Stimulated activated CD8-positive, alpha-beta memory T cell treated with anti-CD3 and anti-CD28 coated beads, Interleukin-2, amount 100 ng/mL, for 48 hours (primary cell): Measurements from ENCODE around the gene PDPK1.
A peak's percentile ranks its signal among the peaks of the same experiment; 100 is the strongest.
"Not testable (repeated sequence)": the region's sequence is repeated elsewhere in the genome, so short reads cannot be mapped to it uniquely, and the experiment has no call there.

ENCODE experiments used
- DNase-seq, 2 donors: peaks; one replicate each; pipeline ENCODE4 v3.0.0-alpha.2; 2020; ENCODE audit warnings: low read depth in 2 of 2

Gene PDPK1

DNA sequence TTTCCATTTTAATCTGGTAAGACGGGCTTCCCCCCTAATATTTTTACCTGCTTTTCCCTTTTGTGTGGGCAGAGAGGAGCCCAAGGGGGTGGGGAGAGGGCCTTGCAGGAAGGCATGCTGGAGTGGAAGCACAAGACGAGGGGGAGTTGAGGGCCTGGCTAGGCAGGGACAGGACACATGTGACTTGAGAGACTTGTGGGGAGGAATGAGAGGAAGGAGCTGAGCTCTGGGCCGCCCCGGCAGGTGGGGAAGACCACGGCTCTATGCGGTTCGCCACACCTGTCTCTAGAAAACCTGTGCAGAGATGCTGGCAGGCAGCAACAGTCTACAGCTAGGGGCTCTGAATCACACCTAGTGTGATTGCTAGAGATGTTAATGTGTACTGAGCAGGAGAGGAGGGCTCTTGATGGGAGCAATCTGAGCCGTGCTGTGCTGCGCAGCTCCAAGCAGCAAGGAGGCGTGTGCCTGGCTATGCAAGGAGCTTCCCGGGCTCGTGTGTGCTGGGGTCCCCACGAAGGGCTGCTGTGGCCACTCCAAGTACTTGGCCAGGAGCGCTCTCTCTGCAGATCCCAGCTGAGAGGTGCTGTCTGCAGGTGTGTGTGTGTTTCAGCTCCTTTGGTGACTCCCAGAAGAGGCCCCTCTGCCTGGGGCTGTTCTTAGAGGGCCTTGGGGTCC is 50.2 kb downstream of the PDPK1 start:
- no peak for DNase-seq

- no peak for DNase-seq
Observed at GRCh38 chr16:2591476-2592240, 53.8 kb downstream of the PDPK1 start.

GRCh38 chr16:2592786-2593185 is 55.0 kb downstream of the PDPK1 start:
- DNase-seq, result no peak

GRCh38 chr16:2595393-2596205 is 57.8 kb downstream of the PDPK1 start:
- DNase-seq, result no peak

- no peak for DNase-seq
Observed at GRCh38 chr16:2596747-2597559, 59.1 kb downstream of the PDPK1 start.

DNA sequence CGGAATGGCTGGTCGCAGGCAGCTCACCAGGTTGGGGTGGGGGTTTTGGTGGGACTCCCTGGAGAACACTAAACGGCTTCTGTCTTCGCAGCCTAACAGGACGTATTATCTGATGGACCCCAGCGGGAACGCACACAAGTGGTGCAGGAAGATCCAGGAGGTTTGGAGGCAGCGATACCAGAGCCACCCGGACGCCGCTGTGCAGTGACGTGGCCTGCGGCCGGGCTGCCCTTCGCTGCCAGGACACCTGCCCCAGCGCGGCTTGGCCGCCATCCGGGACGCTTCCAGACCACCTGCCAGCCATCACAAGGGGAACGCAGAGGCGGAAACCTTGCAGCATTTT is 59.7 kb downstream of the PDPK1 start:
- no peak for DNase-seq

GRCh38 chr16:2598133-2598641 is 60.4 kb downstream of the PDPK1 start:
- no peak for DNase-seq

DNA sequence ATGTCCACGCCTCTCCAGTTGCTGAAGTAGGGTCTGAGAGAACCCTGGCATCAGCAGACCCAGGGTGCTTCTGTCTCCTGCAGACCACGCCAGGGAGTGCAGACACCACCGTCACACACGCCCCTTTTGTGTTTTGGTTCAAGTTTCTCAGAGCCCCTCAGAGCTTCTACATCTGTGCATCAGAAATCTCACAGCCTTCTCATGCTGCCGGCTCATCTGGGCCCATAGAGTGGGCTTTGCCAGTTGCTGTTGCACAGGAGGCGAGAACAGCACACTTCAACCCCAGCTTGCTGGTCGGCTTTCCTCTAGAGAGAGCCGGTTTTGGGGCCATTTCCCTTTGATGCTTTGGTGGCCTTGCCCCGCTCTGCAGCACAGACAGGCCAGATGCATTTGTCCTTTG is 60.9 kb downstream of the PDPK1 start:
- DNase-seq, result no peak

GRCh38 chr16:2599165-2599564 is 61.3 kb downstream of the PDPK1 start:
- not testable (repeated sequence) for DNase-seq

GRCh38 chr16:2599785-2600184 is 62.0 kb downstream of the PDPK1 start:
- not testable (repeated sequence) for DNase-seq

GRCh38 chr16:2601301-2602025 is 63.6 kb downstream of the PDPK1 start:
- not testable (repeated sequence) for DNase-seq

DNA sequence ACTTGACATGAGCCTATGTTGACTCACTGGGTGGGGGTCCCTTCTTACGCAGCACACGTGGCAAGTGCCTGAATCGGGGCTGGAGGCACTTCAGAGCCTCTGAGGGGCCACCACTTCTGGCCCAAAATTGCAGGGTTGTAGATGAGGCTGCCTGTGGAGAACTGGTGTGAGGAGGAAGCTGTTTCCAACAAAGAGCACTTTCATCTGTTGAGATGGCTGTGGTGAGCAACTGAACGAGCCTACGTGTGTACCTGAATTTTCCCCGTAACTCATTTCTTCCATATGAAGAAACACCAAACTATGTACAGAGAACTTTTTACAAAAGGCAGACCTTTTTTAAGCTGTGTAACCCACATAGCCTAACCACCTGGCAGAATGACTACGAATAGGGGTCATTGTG is 64.4 kb downstream of the PDPK1 start:
- not testable (repeated sequence) for DNase-seq

DNA sequence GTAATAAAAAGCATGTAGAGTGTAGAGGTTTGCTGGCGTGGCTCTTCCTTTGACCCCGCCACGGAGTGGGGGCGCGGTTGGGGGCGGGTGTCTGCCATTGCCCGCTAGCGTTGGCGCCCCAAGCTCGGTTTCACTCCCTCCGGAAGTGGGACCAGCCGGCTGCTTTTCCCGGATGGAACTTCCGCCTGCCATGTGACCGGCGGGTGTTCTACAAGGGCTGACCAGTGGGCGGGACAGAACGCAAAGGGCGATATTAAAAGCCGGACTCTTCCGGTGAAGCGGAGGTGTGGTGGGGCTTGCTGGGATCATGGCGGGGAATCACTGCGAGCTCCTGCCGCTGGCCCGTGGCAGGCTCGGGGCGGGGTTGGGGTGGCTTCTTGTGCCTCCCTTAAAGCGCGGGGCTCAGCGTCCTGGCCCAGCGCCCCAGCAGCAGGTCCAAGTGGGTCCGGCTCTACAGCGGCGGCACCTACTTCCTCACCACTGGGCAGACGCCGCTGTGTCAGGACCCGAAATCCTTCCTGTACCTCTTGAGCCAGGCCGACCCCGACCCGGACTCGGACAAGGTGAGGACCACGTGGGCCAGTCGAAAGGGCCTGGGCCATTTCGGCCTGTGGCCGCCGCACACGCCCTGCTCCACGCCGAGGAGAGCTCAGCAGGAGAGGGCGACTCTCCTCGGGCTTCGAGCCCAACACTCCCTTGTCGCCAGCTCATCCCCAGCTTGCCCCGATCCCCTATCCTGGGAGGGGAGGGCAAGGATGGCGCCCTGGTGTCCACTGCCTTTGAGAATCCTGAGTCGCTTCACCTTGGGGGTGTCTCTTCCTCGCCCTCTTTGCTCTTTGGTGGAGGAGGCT is 65.6 kb downstream of the PDPK1 start:
- peak; percentile 88 for DNase-seq

DNA sequence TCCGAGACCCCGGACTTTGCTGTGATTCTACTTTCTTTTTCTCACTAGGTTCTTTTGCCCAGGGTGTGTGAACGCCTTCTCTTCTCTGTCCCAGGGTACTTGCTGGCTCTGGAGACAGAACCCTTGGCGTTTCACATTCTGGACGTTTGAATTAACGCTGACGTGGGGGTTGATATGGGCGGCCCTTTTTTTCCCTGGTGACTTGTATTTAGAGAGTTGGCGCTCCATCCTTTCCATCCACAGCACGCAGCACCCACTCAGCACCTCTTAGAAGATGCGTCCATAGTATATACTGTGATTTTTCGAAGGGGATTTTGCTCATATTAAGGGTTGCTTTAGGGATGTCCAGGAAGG is 66.2 kb downstream of the PDPK1 start:
- DNase-seq, result not testable (repeated sequence)

GRCh38 chr16:2606820-2607219 is 69.0 kb downstream of the PDPK1 start:
- not testable (repeated sequence) for DNase-seq

- DNase-seq, result not testable (repeated sequence)
Observed at GRCh38 chr16:2609345-2609744, 71.5 kb downstream of the PDPK1 start.

DNA sequence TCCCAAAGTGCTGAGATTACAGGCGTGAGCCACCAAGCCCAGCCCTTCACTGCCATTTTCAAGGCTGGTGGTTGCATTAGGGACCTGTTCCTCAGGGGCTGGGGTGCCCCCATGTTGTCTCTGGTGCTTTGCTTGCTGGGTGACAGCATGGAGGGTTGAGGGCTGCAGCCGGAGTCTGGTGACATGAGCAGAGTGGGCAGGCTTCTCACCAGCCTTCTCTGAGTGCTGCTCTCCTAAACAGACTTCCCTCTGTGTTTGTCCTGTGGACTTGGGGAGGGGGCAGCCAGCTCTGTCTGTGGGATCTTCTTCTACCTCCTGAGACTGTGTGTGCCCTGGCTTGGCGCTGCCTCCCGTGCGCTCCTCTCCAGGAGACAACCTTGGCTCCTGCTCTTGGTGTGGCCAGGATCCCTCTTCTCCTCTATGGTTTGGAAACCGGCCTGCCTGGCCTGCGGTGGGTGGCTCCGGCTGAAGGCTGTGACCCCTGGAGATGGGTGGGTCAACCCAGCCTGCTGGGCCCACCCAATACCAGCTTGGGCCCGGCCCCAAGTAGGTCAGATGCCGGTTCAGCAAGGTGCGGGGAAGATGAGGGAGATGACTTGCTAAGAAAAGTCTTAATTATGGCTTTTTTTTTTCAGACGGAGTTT is 72.1 kb downstream of the PDPK1 start:
- no peak for DNase-seq

DNA sequence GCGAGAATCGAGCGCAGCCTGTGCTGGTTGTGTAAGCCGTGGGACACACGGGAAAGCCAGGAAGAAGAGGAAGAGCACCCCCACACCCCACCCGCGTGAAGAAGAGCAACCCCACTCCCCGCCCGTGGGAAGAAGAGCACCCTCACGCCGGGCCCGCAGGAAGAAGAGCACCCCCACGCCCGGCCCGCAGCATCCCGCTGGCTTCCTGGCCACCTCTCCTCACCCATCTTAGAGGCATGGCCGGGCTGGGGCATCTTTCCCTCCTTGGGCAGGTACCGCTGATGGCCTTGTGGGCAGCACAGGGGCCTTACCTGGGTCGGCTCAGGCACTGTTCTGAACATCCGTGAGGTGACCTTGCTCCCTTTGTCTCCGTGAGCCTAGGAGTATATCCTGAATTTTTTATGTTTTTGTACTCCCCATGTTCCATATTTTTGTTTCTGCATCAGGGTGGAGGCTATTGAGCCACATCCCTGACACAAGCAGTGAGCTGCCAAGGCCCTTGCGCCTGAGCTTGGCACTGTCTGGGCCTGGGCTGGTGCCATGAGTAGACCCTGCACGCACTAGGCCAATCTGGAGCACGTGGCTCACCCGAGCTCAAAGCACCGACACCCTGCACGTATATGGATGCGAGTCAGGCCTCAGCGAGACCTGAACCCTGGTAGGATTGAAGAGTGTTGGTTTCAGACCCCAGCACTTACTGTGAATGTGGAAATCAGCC is 73.1 kb downstream of the PDPK1 start:
- DNase-seq, result no peak

DNA sequence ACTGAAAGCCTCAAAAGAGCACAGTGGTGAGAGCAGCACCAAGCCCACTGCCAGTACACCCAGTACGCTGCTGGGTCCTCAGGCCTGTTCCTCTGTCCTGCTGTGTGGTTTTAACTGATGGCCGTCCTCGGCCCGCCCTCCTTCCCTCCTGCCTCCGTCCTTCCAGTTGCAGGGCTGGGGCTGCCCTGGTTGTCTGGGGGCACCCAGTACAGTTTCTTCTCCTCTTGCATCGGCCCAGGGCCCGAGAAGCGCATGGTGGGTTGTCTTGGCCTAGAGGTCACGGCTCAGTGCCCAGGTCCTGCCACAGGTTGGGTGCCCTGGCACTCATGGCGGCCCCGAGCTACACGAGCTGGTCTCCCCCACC is 73.7 kb downstream of the PDPK1 start:
- DNase-seq, result no peak
